ENCODE measurements around the gene PSMG4.

The PSMG4 gene

GRCh38 chr6:3269281-3269975, 10.7 kb downstream of the PSMG4 start:
- H3K9me2 ChIP-seq (replicated peaks; ENCODE audit: control insufficient read depth, low read length), result no peaks in the 10 kb centered on the region
- no peak overlapping the region for H3K4me2 ChIP-seq (ENCODE audit: low read length)
- H3K9me3 ChIP-seq (ENCODE audit: control insufficient read depth, insufficient read depth, low read length), result no peaks in the 10 kb centered on the region
- no peaks in the 10 kb centered on the region for H3F3A ChIP-seq (ENCODE audit: control insufficient read depth, insufficient read depth)
- peaks cover 38% of the 10 kb centered on the region for H3K79me2 ChIP-seq (ENCODE audit: control insufficient read depth, low read length)
- H3K4me1 ChIP-seq (ENCODE audit: control insufficient read depth, low read length), result no peaks in the 10 kb centered on the region
- no peak overlapping the region for H3K4me3 ChIP-seq (ENCODE audit: low read length)
- H4K20me1 ChIP-seq (ENCODE audit: control insufficient read depth, insufficient read depth, low read depth, low read length), result no peaks in the 10 kb centered on the region
- H3K27ac ChIP-seq (ENCODE audit: low read depth, low read length), result no peak overlapping the region
- H3K36me3 ChIP-seq (ENCODE audit: control insufficient read depth, low read length), result peaks cover 72% of the 10 kb centered on the region
- H3K27me3 ChIP-seq (ENCODE audit: control insufficient read depth, low read length), result no peaks in the 10 kb centered on the region
- no peak for TF ChIP-seq EZH2phosphoT487 (IDR thresholded peaks at IDR 0.05; ENCODE audit: borderline replicate concordance, low read length)

DNA sequence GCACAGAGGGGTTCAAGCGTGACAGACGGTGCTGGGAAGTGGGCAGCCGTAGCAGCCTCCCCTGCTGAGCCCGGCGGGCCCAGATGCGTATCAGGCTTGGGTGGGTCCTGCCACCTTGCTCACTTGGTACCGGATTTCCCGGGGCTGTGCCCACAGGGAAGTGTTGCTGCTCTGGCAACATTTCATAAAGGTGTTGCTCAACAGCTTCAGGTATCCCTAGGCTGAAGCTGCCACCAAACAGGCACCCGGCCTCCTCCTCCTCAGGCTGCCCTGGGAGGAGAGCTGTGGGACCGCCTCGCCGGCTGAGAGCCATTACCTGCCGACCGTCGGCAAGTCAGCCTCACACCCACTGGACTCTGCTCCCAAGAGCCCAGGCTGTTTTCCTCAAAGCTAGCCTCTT, 11.5 kb downstream of the PSMG4 start:
- Histone ChIP-seq H3F3A (ENCODE audit: control insufficient read depth, insufficient read depth) (peaks cover 3% of the 10 kb centered on the region; the same call in 1 of the 2 replicates), H3K36me3 (ENCODE audit: control insufficient read depth, low read length) (peaks cover 65% of the 10 kb centered on the region), H4K20me1 (ENCODE audit: control insufficient read depth, insufficient read depth, low read depth, low read length) (no peaks in the 10 kb centered on the region), H3K9me3 (ENCODE audit: control insufficient read depth, insufficient read depth, low read length) (no peaks in the 10 kb centered on the region), H3K27ac (ENCODE audit: low read depth, low read length) (no peak overlapping the region), H3K9me2 (replicated peaks; ENCODE audit: control insufficient read depth, low read length) (no peaks in the 10 kb centered on the region), H3K4me1 (ENCODE audit: control insufficient read depth, low read length) (no peaks in the 10 kb centered on the region), H3K4me3 (ENCODE audit: low read length) (no peak overlapping the region), H3K27me3 (ENCODE audit: control insufficient read depth, low read length) (no peaks in the 10 kb centered on the region), H3K79me2 (ENCODE audit: control insufficient read depth, low read length) (peaks cover 30% of the 10 kb centered on the region), H3K4me2 (ENCODE audit: low read length) (no peak overlapping the region)
- TF ChIP-seq CTCF (IDR thresholded peaks at IDR 0.05; ENCODE audit: low read depth, low read length, poor library complexity, severe bottlenecking) (no peak), EZH2phosphoT487 (IDR thresholded peaks at IDR 0.05; ENCODE audit: borderline replicate concordance, low read length) (no peak)

- no peaks in the 10 kb centered on the region for H4K20me1 ChIP-seq (ENCODE audit: control insufficient read depth, insufficient read depth, low read depth, low read length)
- H3K79me2 ChIP-seq (ENCODE audit: control insufficient read depth, low read length), result peaks cover 17% of the 10 kb centered on the region
- no peaks in the 10 kb centered on the region for H3K4me1 ChIP-seq (ENCODE audit: control insufficient read depth, low read length)
- TF ChIP-seq EZH2phosphoT487 (IDR thresholded peaks at IDR 0.05; ENCODE audit: borderline replicate concordance, low read length) (no peak), CTCF (IDR thresholded peaks at IDR 0.05; ENCODE audit: low read depth, low read length, poor library complexity, severe bottlenecking) (no peak)
- H3K36me3 ChIP-seq (ENCODE audit: control insufficient read depth, low read length), result peaks cover 54% of the 10 kb centered on the region
- no peaks in the 10 kb centered on the region for H3K27me3 ChIP-seq (ENCODE audit: control insufficient read depth, low read length)
- H3K9me2 ChIP-seq (replicated peaks; ENCODE audit: control insufficient read depth, low read length), result no peaks in the 10 kb centered on the region
- no peak overlapping the region for H3K27ac ChIP-seq (ENCODE audit: low read depth, low read length)
- H3F3A ChIP-seq (ENCODE audit: control insufficient read depth, insufficient read depth), result peaks cover 3% of the 10 kb centered on the region; the same call in 1 of the 2 replicates
- no peaks in the 10 kb centered on the region for H3K9me3 ChIP-seq (ENCODE audit: control insufficient read depth, insufficient read depth, low read length)
- H3K4me3 ChIP-seq (ENCODE audit: low read length), result no peak overlapping the region
- no peak overlapping the region for H3K4me2 ChIP-seq (ENCODE audit: low read length)
Measured at GRCh38 chr6:3271756-3272155, 13.0 kb downstream of the PSMG4 start.

DNA sequence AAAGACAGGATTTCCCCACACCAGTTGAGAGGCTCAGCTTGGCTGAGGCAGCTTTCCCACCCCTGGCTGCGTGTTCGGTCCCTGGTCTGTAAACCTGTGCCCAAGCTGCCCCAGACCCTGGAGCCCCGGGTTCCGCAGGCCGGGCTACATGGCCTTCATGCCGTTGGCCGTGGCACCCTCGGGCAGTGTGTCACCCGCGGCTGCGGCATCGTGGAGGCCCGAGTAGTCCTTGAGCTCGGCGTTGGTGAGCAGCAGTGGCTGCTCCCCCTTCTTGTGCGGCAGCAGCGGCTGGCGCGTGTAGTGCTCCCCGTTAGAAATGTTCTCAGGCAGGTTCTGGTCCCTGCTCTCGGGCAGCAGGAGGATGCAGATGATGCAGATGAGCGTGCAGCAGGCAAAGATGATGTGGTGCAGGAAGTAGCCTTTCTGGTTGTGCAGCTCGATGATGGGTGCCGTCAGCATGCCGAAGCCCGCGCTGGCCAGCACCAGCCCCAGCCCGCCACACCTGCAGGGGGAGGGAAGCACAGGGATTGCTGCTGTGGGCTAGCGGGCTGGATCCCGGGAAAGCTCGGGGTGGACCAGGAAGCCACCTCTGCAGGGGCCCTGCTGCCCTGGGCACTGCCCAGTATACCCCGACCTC, 14.3 kb downstream of the PSMG4 start:
- H3K4me2 ChIP-seq (ENCODE audit: low read length), result no peak overlapping the region
- peaks cover 8% of the 10 kb centered on the region for H3K79me2 ChIP-seq (ENCODE audit: control insufficient read depth, low read length)
- H3K9me3 ChIP-seq (ENCODE audit: control insufficient read depth, insufficient read depth, low read length), result no peaks in the 10 kb centered on the region
- H3K4me3 ChIP-seq (ENCODE audit: low read length), result no peak overlapping the region
- no peaks in the 10 kb centered on the region for H3K27me3 ChIP-seq (ENCODE audit: control insufficient read depth, low read length)
- H3K27ac ChIP-seq (ENCODE audit: low read depth, low read length), result no peak overlapping the region
- no peak for TF ChIP-seq EZH2phosphoT487 (IDR thresholded peaks at IDR 0.05; ENCODE audit: borderline replicate concordance, low read length)
- TF ChIP-seq CTCF (IDR thresholded peaks at IDR 0.05; ENCODE audit: low read depth, low read length, poor library complexity, severe bottlenecking), result no peak
- H3F3A ChIP-seq (ENCODE audit: control insufficient read depth, insufficient read depth), result peaks cover 3% of the 10 kb centered on the region; the same call in 1 of the 2 replicates
- H3K9me2 ChIP-seq (replicated peaks; ENCODE audit: control insufficient read depth, low read length), result no peaks in the 10 kb centered on the region
- 0 out of 2 replicates have a peak, but pooled peaks cover 4% of the 10 kb centered on the region for H4K20me1 ChIP-seq (ENCODE audit: control insufficient read depth, insufficient read depth, low read depth, low read length)
- H3K4me1 ChIP-seq (ENCODE audit: control insufficient read depth, low read length), result no peaks in the 10 kb centered on the region
- H3K36me3 ChIP-seq (ENCODE audit: control insufficient read depth, low read length), result peaks cover 46% of the 10 kb centered on the region
